ENCODE results near the gene EBF3. TPM values are rescaled to one million over a fixed set of nuclear protein-coding genes. Genes with fewer than 3 reads are reported as not detected.

The EBF3 gene
- total RNA-seq, 2 donors from 2014 or later, result 0.12 to 0.80 TPM

- no peak for DNase-seq
- H3K27me3 ChIP-seq, result no peaks in the 10 kb centered on the region
- no peak overlapping the region for H3K9ac ChIP-seq (ENCODE audit: low read depth in 2 of 2, low read length in 2 of 2)
- no peak overlapping the region for H3K4me3 ChIP-seq
- H3K9me3 ChIP-seq, result no peaks in the 10 kb centered on the region
- intact Hi-C loops (cut with DNase I), result no loop called here
- no peaks in the 10 kb centered on the region for H3K36me3 ChIP-seq
- H3K27ac ChIP-seq, result no peak overlapping the region
- H3K4me1 ChIP-seq, result no peaks in the 10 kb centered on the region
- TF ChIP-seq, protein P1, sequence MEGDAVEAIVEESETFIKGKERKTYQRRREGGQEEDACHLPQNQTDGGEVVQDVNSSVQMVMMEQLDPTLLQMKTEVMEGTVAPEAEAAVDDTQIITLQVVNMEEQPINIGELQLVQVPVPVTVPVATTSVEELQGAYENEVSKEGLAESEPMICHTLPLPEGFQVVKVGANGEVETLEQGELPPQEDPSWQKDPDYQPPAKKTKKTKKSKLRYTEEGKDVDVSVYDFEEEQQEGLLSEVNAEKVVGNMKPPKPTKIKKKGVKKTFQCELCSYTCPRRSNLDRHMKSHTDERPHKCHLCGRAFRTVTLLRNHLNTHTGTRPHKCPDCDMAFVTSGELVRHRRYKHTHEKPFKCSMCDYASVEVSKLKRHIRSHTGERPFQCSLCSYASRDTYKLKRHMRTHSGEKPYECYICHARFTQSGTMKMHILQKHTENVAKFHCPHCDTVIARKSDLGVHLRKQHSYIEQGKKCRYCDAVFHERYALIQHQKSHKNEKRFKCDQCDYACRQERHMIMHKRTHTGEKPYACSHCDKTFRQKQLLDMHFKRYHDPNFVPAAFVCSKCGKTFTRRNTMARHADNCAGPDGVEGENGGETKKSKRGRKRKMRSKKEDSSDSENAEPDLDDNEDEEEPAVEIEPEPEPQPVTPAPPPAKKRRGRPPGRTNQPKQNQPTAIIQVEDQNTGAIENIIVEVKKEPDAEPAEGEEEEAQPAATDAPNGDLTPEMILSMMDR (IDR thresholded peaks at IDR 0.05), result no peak
These were observed 45.2 kb upstream of the EBF3 start for GRCh38 chr10:130009228-130009627.

DNA sequence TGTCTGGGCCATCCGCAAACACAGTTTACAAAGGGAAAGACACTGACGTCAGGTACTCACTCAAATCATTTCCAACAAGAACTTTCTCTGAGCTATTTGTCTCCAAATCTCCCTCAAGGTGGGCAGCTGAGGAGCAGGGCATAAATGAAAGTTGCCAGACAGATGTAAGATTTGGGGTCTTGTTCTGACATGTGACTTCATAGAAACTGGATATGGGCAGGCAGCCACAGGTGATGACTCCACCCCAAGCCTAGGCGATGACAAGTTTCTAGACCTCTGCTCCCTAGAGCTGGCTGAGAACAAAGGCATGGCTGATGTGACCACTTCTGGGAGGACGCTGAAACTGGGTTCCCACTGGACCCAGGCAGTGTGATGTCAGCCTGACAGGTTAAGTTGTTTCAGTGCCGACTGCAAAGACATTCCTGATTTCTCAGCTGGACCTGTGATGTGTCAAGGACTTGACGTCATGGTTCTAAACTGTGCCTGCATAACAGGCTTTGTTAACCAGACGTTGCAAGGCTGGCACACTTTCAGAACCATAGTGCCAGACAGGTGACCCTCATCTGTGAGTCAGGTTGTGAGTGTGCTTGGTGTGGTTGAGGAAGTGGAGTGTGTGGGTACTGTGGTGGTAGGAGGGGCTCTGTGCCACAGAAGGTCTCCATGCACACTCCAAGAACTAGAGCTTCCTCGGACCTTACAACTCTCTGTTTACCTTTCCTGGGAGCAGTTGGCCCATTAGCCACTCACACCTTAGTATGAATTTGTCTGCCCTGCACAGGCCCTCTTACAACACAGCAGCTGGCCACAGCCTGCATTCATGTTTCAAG is 39.9 kb upstream of the EBF3 start:
- no peak overlapping the region for H3K27ac ChIP-seq
- no peaks in the 10 kb centered on the region for H3K36me3 ChIP-seq
- H3K4me3 ChIP-seq, result no peak overlapping the region
- H3K9me3 ChIP-seq, result no peaks in the 10 kb centered on the region
- no peak overlapping the region for H3K9ac ChIP-seq (ENCODE audit: low read depth in 2 of 2, low read length in 2 of 2)
- intact Hi-C loops (cut with DNase I), result no loop called here
- H3K4me1 ChIP-seq, result no peaks in the 10 kb centered on the region
- no peak for DNase-seq
- TF ChIP-seq, protein P1 (IDR thresholded peaks at IDR 0.05), result no peak
- no peaks in the 10 kb centered on the region for H3K27me3 ChIP-seq

DNA sequence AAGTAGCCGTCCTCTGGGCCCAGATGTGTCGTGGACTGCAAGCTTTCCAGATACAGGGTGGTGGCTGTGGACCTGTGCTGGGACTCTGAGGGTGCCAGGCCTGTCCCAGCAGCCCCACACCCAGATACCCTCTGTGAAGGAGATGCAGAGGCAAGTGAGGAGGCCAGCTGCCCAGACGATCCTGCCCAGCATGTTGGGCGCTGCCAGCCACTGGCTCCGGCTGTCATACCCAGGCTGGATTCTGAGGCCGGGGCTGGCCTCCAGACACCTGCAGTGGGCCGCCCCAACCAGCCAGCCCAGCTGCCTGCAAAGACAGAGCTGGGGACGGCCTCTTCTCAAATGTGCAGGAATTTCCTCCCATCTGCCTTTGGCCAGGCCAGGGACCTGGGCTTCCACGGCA is 39.1 kb upstream of the EBF3 start:
- H3K36me3 ChIP-seq, result no peaks in the 10 kb centered on the region
- H3K9ac ChIP-seq (ENCODE audit: low read depth in 2 of 2, low read length in 2 of 2), result no peak overlapping the region
- TF ChIP-seq, protein P1 (IDR thresholded peaks at IDR 0.05), result no peak
- no peaks in the 10 kb centered on the region for H3K27me3 ChIP-seq
- DNase-seq, result no peak
- intact Hi-C loops (cut with DNase I), result no loop called here
- no peaks in the 10 kb centered on the region for H3K4me1 ChIP-seq
- H3K9me3 ChIP-seq, result no peaks in the 10 kb centered on the region
- no peak overlapping the region for H3K4me3 ChIP-seq
- H3K27ac ChIP-seq, result no peak overlapping the region

DNA sequence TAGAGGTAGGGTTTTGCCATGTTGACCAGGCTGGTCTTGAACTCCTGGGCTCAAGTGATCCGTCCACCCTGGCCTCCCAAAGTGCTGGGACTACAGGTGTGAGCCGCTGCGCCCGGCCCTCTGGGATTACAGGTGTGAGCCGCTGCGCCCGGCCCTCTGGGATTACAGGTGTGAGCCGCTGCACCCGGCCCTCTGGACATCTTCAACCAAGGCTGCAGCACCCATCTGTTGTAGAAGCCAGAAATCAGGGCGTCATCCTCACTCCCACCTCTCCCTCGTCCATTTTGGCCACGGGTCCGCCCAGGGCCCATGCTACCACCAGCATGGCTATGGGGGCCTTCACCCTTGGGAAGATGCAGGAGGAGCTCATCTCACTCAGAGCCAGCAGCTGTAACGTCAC is 38.5 kb upstream of the EBF3 start:
- intact Hi-C loops (cut with DNase I), result no loop called here
- TF ChIP-seq, protein P1 (IDR thresholded peaks at IDR 0.05), result no peak
- H3K4me3 ChIP-seq, result no peak overlapping the region
- H3K9ac ChIP-seq (ENCODE audit: low read depth in 2 of 2, low read length in 2 of 2), result no peak overlapping the region
- DNase-seq, result no peak
- H3K4me1 ChIP-seq, result no peaks in the 10 kb centered on the region
- no peaks in the 10 kb centered on the region for H3K9me3 ChIP-seq
- H3K27me3 ChIP-seq, result no peaks in the 10 kb centered on the region
- no peak overlapping the region for H3K27ac ChIP-seq
- no peaks in the 10 kb centered on the region for H3K36me3 ChIP-seq

- no peaks in the 10 kb centered on the region for H3K4me1 ChIP-seq
- intact Hi-C loops (cut with DNase I), result no loop called here
- H3K36me3 ChIP-seq, result no peaks in the 10 kb centered on the region
- TF ChIP-seq, protein P1 (IDR thresholded peaks at IDR 0.05), result no peak
- H3K9ac ChIP-seq (ENCODE audit: low read depth in 2 of 2, low read length in 2 of 2), result no peak overlapping the region
- no peaks in the 10 kb centered on the region for H3K27me3 ChIP-seq
- DNase-seq, result no peak
- no peak overlapping the region for H3K4me3 ChIP-seq
- H3K9me3 ChIP-seq, result no peaks in the 10 kb centered on the region
- no peak overlapping the region for H3K27ac ChIP-seq
These were observed 36.8 kb upstream of the EBF3 start for GRCh38 chr10:130000918-130001317.

Data from colonic mucosa (tissue), 4 donors.